Progenitor cell of endocrine pancreas (in vitro differentiated cells): ENCODE data around the gene ANKRD60. TPM values are rescaled to one million over a fixed set of nuclear protein-coding genes. Genes with fewer than 3 reads are reported as not detected.

Source experiments
- DNase-seq: peaks from one replicate; pipeline ENCODE4 v3.0.0; 2021; ENCODE audit warnings: low spot score; ENCODE audit not compliant: unreplicated experiment
- H3K27ac Mint-ChIP-seq: 2 replicates; pipeline ENCODE4 v1.8.0; 2021; ENCODE audit warnings: mild to moderate bottlenecking, moderate library complexity, mixed read lengths
- H3K27me3 Mint-ChIP-seq: 2 replicates; pipeline ENCODE4 v1.8.0; 2021; ENCODE audit warnings: mixed read lengths
- H3K36me3 Mint-ChIP-seq: 2 replicates; pipeline ENCODE4 v1.8.0; 2022; ENCODE audit warnings: mixed read lengths; ENCODE audit not compliant: insufficient read depth
- H3K4me1 Mint-ChIP-seq: 2 replicates; pipeline ENCODE4 v1.8.0; 2021; ENCODE audit warnings: low read depth, mixed read lengths
- H3K4me3 Mint-ChIP-seq: 2 replicates; pipeline ENCODE4 v1.8.0; 2021; ENCODE audit warnings: low read depth, mild to moderate bottlenecking, moderate library complexity, mixed read lengths
- H3K9me3 Mint-ChIP-seq: 2 replicates; pipeline ENCODE4 v1.8.0; 2021; ENCODE audit warnings: low read depth, mixed read lengths
- CTCF ChIP-seq: fragments of 200-600 bp; sonication (generic); IDR thresholded peaks from one replicate; pipeline ENCODE4 v1.5.0; 2021; ENCODE audit warnings: antibody characterized with exemption, mild to moderate bottlenecking; ENCODE audit not compliant: unreplicated experiment
- total RNA-seq: library from RNA; stranded (reverse); gene quantifications from 2 replicates; pipeline ENCODE4 v1.2.1, GENCODE V29; 2021

ANKRD60 gene
- total RNA-seq, 1 donor from 2014 or later, result not detected

- H3K4me1 Mint-ChIP-seq, result peaks cover 20% of the 10 kb centered on the region
- DNase-seq, result no peak
- no peak overlapping the region for H3K27ac Mint-ChIP-seq
- H3K9me3 Mint-ChIP-seq, result no peaks in the 10 kb centered on the region
- no peak overlapping the region for H3K4me3 Mint-ChIP-seq
- peaks cover 19% of the 10 kb centered on the region for H3K27me3 Mint-ChIP-seq
- no peak for TF ChIP-seq CTCF
- H3K36me3 Mint-ChIP-seq, result no peaks in the 10 kb centered on the region
These were observed 56.5 kb downstream of the ANKRD60 start for GRCh38 chr20:58171796-58172425.

DNA sequence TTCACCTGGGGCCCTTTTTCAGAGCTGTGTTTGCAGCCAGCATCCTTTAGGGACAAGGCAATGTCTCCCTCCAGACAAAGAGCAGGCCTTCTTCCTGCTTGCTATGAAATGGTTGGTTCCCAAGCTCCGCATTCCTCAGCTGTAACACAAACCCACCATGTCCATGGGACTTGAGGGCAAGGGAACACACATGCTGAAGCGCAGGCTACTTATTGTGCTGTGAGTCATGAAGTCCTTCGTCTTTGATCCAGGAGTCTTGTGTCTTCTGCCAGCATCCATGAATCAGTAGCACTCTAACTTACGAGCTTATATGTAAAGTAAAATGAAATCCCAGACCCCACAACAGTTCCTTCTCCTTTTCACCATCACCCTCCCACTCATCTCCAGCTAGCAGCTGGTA is 59.0 kb downstream of the ANKRD60 start:
- H3K4me1 Mint-ChIP-seq, result peaks cover 21% of the 10 kb centered on the region
- no peak for DNase-seq
- peaks cover 15% of the 10 kb centered on the region for H3K27me3 Mint-ChIP-seq
- H3K9me3 Mint-ChIP-seq, result peaks cover under 1% of the 10 kb centered on the region
- H3K4me3 Mint-ChIP-seq, result no peak overlapping the region
- no peak overlapping the region for H3K27ac Mint-ChIP-seq
- no peaks in the 10 kb centered on the region for H3K36me3 Mint-ChIP-seq
- no peak for TF ChIP-seq CTCF

GRCh38 chr20:58168843-58169242 is 59.6 kb downstream of the ANKRD60 start:
- no peak for TF ChIP-seq CTCF
- Mint-ChIP-seq H3K4me3 (no peak overlapping the region), H3K27me3 (peaks cover 19% of the 10 kb centered on the region), H3K4me1 (peaks cover 21% of the 10 kb centered on the region), H3K9me3 (peaks cover 2% of the 10 kb centered on the region), H3K36me3 (no peaks in the 10 kb centered on the region), H3K27ac (no peak overlapping the region)
- no peak for DNase-seq

GRCh38 chr20:58167759-58168158 is 60.7 kb downstream of the ANKRD60 start:
- no peak for DNase-seq
- Mint-ChIP-seq H3K36me3 (no peaks in the 10 kb centered on the region), H3K27me3 (peaks cover 16% of the 10 kb centered on the region)

More at GRCh38 chr20:58167759-58168158, 60.7 kb downstream of the ANKRD60 start:
- Mint-ChIP-seq H3K4me1 (peaks cover 21% of the 10 kb centered on the region), H3K9me3 (peaks cover 2% of the 10 kb centered on the region), H3K27ac (no peak overlapping the region), H3K4me3 (peak overlapping the region; percentile 28)
- no peak for TF ChIP-seq CTCF

Other genes with a start within 250 kb of the ANKRD60 start
- gene RAB22A, start 81.1 kb upstream of the ANKRD60 start, total RNA-seq, result 17.1 and 17.9 TPM in 2 replicates
- 53.8 and 56.3 TPM in 2 replicates for gene VAPB, start 160.6 kb upstream of the ANKRD60 start, total RNA-seq